Measurements from ENCODE around the gene FOXN3.

Gene FOXN3

DNA sequence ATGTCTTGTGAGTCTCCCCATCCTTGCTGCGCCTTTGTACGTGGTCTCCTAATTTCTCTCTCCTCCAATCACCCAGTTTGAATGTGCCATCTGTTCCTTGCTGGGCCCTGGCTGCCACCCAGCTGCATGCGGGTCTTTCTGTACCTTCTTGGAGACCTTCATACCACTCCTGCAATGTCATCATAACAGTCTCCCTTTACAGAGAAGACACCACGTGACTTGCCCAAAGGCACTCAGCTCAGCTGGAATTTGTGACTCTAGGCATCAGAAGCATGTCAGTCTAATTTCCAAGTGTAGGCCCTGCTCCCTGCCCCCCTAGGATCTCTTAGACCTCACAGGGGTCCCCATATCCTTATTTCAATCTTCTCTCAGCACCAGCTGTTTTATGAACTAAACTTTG is 308.4 kb downstream of the FOXN3 start:
- peaks cover 14% of the 10 kb centered on the region for H3K27me3 Mint-ChIP-seq
- H3K9me3 Mint-ChIP-seq, result no peaks in the 10 kb centered on the region
- no peaks in the 10 kb centered on the region for H3K36me3 Mint-ChIP-seq (ENCODE audit: low read depth)
- no peak overlapping the region for H3K4me3 Mint-ChIP-seq
- no peak overlapping the region for H3K27ac Mint-ChIP-seq
- no peaks in the 10 kb centered on the region for H3K4me1 Mint-ChIP-seq (ENCODE audit: low read depth)

GRCh38 chr14:89107626-89108025 is 309.4 kb downstream of the FOXN3 start:
- Mint-ChIP-seq H3K27me3 (peaks cover 21% of the 10 kb centered on the region), H3K36me3 (ENCODE audit: low read depth) (no peaks in the 10 kb centered on the region), H3K27ac (no peak overlapping the region), H3K4me1 (ENCODE audit: low read depth) (no peaks in the 10 kb centered on the region), H3K9me3 (no peaks in the 10 kb centered on the region), H3K4me3 (no peak overlapping the region)
